HK-2 (cell line): ENCODE data around the gene CLEC19A.
A peak's percentile ranks its signal among the peaks of the same experiment; 100 is the strongest.

ENCODE experiments used
- DNase-seq: peaks from one replicate; pipeline ENCODE4 v3.0.0-alpha.2; 2018; ENCODE audit not compliant: unreplicated experiment

The CLEC19A gene

GRCh38 chr16:19285431-19285830, at the start of gene CLEC19A:
Gene CLEC19A (plus strand): TSS chr16:19285731. CDS start chr16:19285852, 121 bp downstream.
- DNase-seq, result no peak

GRCh38 chr16:19235886-19236285, 49.6 kb upstream of the CLEC19A start:
- no peak for DNase-seq

- peak; percentile 0 for DNase-seq
Observed at GRCh38 chr16:19236561-19237209, 48.8 kb upstream of the CLEC19A start.

- no peak for DNase-seq
Observed at GRCh38 chr16:19238406-19238805, 47.1 kb upstream of the CLEC19A start.

- DNase-seq, result no peak
Observed at GRCh38 chr16:19239511-19240155, 45.9 kb upstream of the CLEC19A start.

GRCh38 chr16:19240494-19240893, 45.0 kb upstream of the CLEC19A start:
- DNase-seq, result no peak

- no peak for DNase-seq
Observed at GRCh38 chr16:19241512-19241911, 44.0 kb upstream of the CLEC19A start.

GRCh38 chr16:19242186-19242585, 43.3 kb upstream of the CLEC19A start:
- DNase-seq, result no peak

GRCh38 chr16:19242987-19243575, 42.5 kb upstream of the CLEC19A start:
- DNase-seq, result no peak

- no peak for DNase-seq
Observed at GRCh38 chr16:19245326-19245925, 40.1 kb upstream of the CLEC19A start.

GRCh38 chr16:19252904-19253303, 32.6 kb upstream of the CLEC19A start:
- no peak for DNase-seq

- DNase-seq, result no peak
Observed at GRCh38 chr16:19254611-19255010, 30.9 kb upstream of the CLEC19A start.

GRCh38 chr16:19264123-19264673, 21.3 kb upstream of the CLEC19A start:
- no peak for DNase-seq

- no peak for DNase-seq
Observed at GRCh38 chr16:19265380-19265930, 20.1 kb upstream of the CLEC19A start.

GRCh38 chr16:19266774-19267173, 18.8 kb upstream of the CLEC19A start:
- no peak for DNase-seq

GRCh38 chr16:19269098-19269497, 16.4 kb upstream of the CLEC19A start:
- no peak for DNase-seq

- no peak for DNase-seq
Observed at GRCh38 chr16:19274165-19274797, 11.2 kb upstream of the CLEC19A start.

GRCh38 chr16:19278403-19278802, 7.1 kb upstream of the CLEC19A start:
- no peak for DNase-seq

- no peak for DNase-seq
Observed at GRCh38 chr16:19281246-19281645, 4.3 kb upstream of the CLEC19A start.

- DNase-seq, result no peak
Observed at GRCh38 chr16:19282101-19282500, 3.4 kb upstream of the CLEC19A start.

- DNase-seq, result no peak
Observed at GRCh38 chr16:19283637-19284036, 1.9 kb upstream of the CLEC19A start.

- DNase-seq, result no peak
Observed at GRCh38 chr16:19284207-19284606, 1.3 kb upstream of the CLEC19A start.
